AG09319 (cell line): ENCODE results near the gene AXL.

Experiments used
- DNase-seq: peaks from one replicate; pipeline ENCODE4 v3.0.0-alpha.2; 2010; ENCODE audit warnings: low read depth; ENCODE audit errors: extremely low read depth
- TF ChIP-seq, protein P1 (sequence below): IDR thresholded peaks from 2 replicates; pipeline ENCODE4 v1.5.1; 2011; ENCODE audit warnings: low read depth, mild to moderate bottlenecking, inconsistent platforms, low read length, moderate library complexity

AXL gene

DNA sequence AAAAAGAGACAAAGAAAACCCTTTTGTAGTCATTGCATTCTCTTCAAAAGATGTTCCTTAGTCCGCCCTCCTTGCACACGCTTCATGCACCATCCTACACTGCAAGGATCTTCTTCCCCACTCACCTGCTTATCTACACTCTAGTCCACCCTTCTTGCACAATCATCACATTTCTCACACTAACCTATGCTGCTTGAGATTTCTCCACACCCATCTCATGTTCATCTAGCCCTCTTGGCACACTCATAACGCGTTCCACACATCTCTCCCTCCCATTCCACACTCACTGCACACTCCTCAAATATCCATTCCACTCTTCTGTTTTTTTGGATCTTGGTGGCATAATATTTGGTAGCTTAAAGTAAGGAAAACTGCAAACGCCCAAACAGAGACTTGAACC, 22.8 kb downstream of the AXL start:
- DNase-seq, result no peak
- TF ChIP-seq, protein P1, sequence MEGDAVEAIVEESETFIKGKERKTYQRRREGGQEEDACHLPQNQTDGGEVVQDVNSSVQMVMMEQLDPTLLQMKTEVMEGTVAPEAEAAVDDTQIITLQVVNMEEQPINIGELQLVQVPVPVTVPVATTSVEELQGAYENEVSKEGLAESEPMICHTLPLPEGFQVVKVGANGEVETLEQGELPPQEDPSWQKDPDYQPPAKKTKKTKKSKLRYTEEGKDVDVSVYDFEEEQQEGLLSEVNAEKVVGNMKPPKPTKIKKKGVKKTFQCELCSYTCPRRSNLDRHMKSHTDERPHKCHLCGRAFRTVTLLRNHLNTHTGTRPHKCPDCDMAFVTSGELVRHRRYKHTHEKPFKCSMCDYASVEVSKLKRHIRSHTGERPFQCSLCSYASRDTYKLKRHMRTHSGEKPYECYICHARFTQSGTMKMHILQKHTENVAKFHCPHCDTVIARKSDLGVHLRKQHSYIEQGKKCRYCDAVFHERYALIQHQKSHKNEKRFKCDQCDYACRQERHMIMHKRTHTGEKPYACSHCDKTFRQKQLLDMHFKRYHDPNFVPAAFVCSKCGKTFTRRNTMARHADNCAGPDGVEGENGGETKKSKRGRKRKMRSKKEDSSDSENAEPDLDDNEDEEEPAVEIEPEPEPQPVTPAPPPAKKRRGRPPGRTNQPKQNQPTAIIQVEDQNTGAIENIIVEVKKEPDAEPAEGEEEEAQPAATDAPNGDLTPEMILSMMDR, result no peak

GRCh38 chr19:41244117-41244516, 25.1 kb downstream of the AXL start:
- TF ChIP-seq, protein P1, result no peak

DNA sequence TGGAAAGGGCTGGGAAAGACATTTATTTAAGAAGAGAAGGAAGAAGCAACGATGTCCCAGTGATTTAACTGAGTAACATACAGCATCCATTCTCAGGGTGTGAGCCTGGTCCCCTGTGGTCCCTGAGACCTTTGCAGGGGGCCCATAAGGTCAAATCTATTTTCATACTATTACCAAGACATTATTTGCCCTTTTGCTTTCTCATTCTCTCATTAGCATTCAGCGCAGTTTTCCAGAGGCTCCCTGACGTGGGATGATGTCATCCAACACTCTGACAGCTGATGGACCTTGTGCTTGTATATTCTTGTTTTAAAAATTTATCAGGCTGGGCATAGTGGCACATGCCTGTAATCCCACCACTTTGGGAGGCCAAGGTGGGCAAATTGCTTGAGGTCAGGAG, 26.8 kb downstream of the AXL start:
- no peak for DNase-seq
- TF ChIP-seq, protein P1, result no peak

More at GRCh38 chr19:41244117-41244516, 25.1 kb downstream of the AXL start:
- no peak for DNase-seq

DNA sequence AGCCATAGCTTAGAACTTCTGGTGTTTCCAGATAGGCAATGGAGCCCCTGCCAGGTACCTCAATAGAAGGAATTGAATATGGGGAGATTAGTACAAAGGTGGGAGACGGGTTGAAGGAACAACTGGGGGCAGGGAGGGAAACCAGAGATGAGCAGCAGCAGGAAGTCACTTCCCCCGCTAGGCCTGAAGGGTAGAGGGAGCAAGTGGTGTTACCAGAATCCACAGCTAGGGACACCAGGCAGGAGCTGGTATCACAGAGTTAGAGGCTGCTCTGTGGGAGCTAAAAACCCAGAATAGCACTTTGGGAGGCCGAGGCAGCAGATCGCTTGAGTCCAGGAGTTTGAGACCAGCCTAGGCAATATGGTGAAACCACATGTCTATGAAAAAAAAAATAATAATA, 29.9 kb downstream of the AXL start:
- TF ChIP-seq, protein P1, result no peak
- DNase-seq, result no peak

DNA sequence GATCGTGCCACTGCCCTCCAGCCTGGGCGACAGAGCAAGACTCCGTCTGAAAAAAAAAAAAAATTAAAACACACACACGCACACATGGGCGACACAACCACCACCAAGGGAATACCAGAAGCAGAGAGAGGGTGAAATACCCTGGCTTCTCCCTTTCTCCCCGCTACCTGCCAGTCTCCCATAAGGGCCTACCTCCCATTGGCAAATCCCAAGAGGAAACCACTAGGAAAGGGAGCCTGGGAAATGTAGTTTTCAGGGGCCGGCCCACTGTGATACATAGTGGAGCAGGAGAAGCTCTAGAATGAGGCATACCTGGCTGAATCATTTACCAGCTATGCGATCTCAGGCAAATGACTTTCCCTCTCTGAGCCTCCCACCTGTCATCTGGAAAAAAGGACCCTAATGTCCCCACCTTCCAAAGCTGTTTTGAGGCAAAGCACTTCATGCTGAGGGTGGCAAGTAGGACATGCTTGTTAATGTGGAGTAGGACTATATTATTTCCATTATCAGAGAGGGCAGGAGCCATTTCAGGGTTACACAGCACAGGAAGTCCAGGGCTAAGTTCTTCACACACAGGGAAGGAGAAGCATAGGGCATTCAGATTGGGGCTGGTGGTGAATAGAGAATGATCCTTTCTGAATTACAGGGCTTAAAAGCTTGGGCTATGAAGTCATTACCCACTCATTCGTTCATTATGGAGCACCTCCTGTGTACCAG, 30.8 kb downstream of the AXL start:
- TF ChIP-seq, protein P1, result no peak
- no peak for DNase-seq

- no peak for DNase-seq
- TF ChIP-seq, protein P1, result no peak
These were observed 34.6 kb downstream of the AXL start for GRCh38 chr19:41253660-41254059.

- TF ChIP-seq, protein P1, result no peak
- DNase-seq, result no peak
These were observed 36.1 kb downstream of the AXL start for GRCh38 chr19:41255171-41255570.
